Liver (tissue), 9 donors: ENCODE data around the gene RBM20. TPM values are rescaled to one million over a fixed set of nuclear protein-coding genes. Genes with fewer than 3 reads are reported as not detected.

Experiments
- DNase-seq: peaks from one replicate; pipeline ENCODE4 v3.0.0-alpha.2; 2017; ENCODE audit warnings: low spot score
- H3K27ac ChIP-seq, 2 donors: one replicate each; pipeline ENCODE4 v1.7.0; 2013; ENCODE audit warnings: inconsistent platforms in 2 of 2, low read length in 2 of 2, control low read depth in 1 of 2, low read depth in 1 of 2, mild to moderate bottlenecking in 1 of 2
- H3K27me3 ChIP-seq, 4 donors: one replicate each; pipeline versions ENCODE4 v1.6.1 to v1.7.0; 2013; ENCODE audit warnings: low read length in 3 of 4, inconsistent platforms in 1 of 4, mild to moderate bottlenecking in 1 of 4, moderate library complexity in 1 of 4; ENCODE audit not compliant: control insufficient read depth in 4 of 4, insufficient read depth in 4 of 4
- H3K36me3 ChIP-seq, 4 donors: one replicate each; pipeline versions ENCODE4 v1.6.1 to v1.7.0; 2013; ENCODE audit warnings: low read length in 3 of 4, mild to moderate bottlenecking in 3 of 4, low read depth in 1 of 4, moderate library complexity in 1 of 4; ENCODE audit not compliant: control insufficient read depth in 4 of 4, insufficient read depth in 3 of 4
- H3K4me1 ChIP-seq, 4 donors: one replicate each; pipeline versions ENCODE4 v1.6.1 to v1.7.0; 2013; ENCODE audit warnings: low read length in 3 of 4, mild to moderate bottlenecking in 3 of 4, moderate library complexity in 1 of 4; ENCODE audit not compliant: control insufficient read depth in 4 of 4, insufficient read depth in 4 of 4
- H3K4me3 ChIP-seq, 3 donors: one replicate each; pipeline versions ENCODE4 v1.6.1 to v1.7.0; 2013; ENCODE audit warnings: low read length in 3 of 3, control low read depth in 1 of 3, low read depth in 1 of 3, mild to moderate bottlenecking in 1 of 3
- H3K9ac ChIP-seq, 2 donors: one replicate each; pipeline ENCODE4 v1.7.0; 2013; ENCODE audit warnings: low read length in 2 of 2, mild to moderate bottlenecking in 2 of 2, moderate library complexity in 2 of 2, control low read depth in 1 of 2, low read depth in 1 of 2
- H3K9me3 ChIP-seq, 4 donors: one replicate each; pipeline versions ENCODE4 v1.6.1 to v1.7.0; 2013; ENCODE audit warnings: low read length in 3 of 4; ENCODE audit not compliant: control insufficient read depth in 4 of 4
- ATF3 ChIP-seq: IDR thresholded peaks from 2 replicates; pipeline ENCODE4 v1.6.1; 2016; ENCODE audit warnings: antibody characterized with exemption
- CTCF ChIP-seq: fragments of 150-350 bp; IDR thresholded peaks from 2 replicates; pipeline ENCODE4 v1.5.1; 2017; ENCODE audit warnings: improper control_type of control experiment, low read depth, low read length; ENCODE audit not compliant: missing input control
- EGR1 ChIP-seq, 2 donors: IDR thresholded peaks; 2 replicates each; pipeline ENCODE4 v1.6.1; 2016 to 2018; ENCODE audit warnings: antibody characterized with exemption in 2 of 2, low read depth in 2 of 2
- FOXA1 ChIP-seq: IDR thresholded peaks from 2 replicates; pipeline ENCODE4 v1.6.1; 2016; ENCODE audit warnings: antibody characterized with exemption
- FOXA2 ChIP-seq: IDR thresholded peaks from 2 replicates; pipeline ENCODE4 v1.6.1; 2016; ENCODE audit warnings: antibody characterized with exemption
- GABPA ChIP-seq, 2 donors: IDR thresholded peaks in 1 of 2; conservative IDR thresholded peaks in 1 of 2; 2 replicates each; pipeline ENCODE4 v1.6.1; 2016; ENCODE audit warnings: antibody characterized with exemption in 2 of 2, mild to moderate bottlenecking in 1 of 2, moderate library complexity in 1 of 2
- HNF4A ChIP-seq, 2 donors: conservative IDR thresholded peaks; 2 replicates each; pipeline ENCODE4 v1.6.1; 2016; ENCODE audit warnings: antibody characterized with exemption in 2 of 2, mild to moderate bottlenecking in 2 of 2
- HNF4G ChIP-seq: IDR thresholded peaks from 2 replicates; pipeline ENCODE4 v1.6.1; 2016; ENCODE audit warnings: antibody characterized with exemption
- JUND ChIP-seq, 2 donors: IDR thresholded peaks; 2 replicates each; pipeline ENCODE4 v1.6.1; 2016; ENCODE audit warnings: antibody characterized with exemption in 2 of 2
- MAX ChIP-seq: IDR thresholded peaks from 2 replicates; pipeline ENCODE4 v1.6.1; 2016; ENCODE audit warnings: antibody characterized with exemption
- RAD21 ChIP-seq, 2 donors: IDR thresholded peaks; 2 replicates each; pipeline ENCODE4 v1.6.1; 2016; ENCODE audit warnings: antibody characterized with exemption in 2 of 2, mild to moderate bottlenecking in 2 of 2
- SP1 ChIP-seq: IDR thresholded peaks from 2 replicates; pipeline ENCODE4 v1.6.1; 2018; ENCODE audit warnings: antibody characterized with exemption, mild to moderate bottlenecking
- TAF1 ChIP-seq: conservative IDR thresholded peaks from 2 replicates; pipeline ENCODE4 v1.6.1; 2016; ENCODE audit warnings: antibody characterized with exemption, mild to moderate bottlenecking
- YY1 ChIP-seq: IDR thresholded peaks from 2 replicates; pipeline ENCODE4 v1.6.1; 2016; ENCODE audit warnings: antibody characterized with exemption, mild to moderate bottlenecking
- ZBTB33 ChIP-seq: IDR thresholded peaks from 2 replicates; pipeline ENCODE4 v1.6.1; 2016; ENCODE audit warnings: antibody characterized with exemption
- WGBS: extraction: QIAGEN DNeasy Blood & Tissue Kit; methylation state at CpG from one replicate; pipeline ENCODE4 v1.1.7; 2013; 5-methylcytosine and 5-hydroxymethylcytosine counted together
- polyA plus RNA-seq, 2 donors: library from polyadenylated mRNA; stranded (reverse) in 1 of 2; unstranded in 1 of 2; fragments of 200-250 nt in 1 of 2; fragments of >200 nt in 1 of 2; fragmentation: Nextera tagmentation in 1 of 2; extraction: Ambion mirVana in 1 of 2; gene quantifications; one replicate each; pipeline versions ENCODE4 v1.2.1 to v1.2.3, GENCODE V29; 2013 to 2015
- total RNA-seq, 2 donors: library from RNA; depleted of rRNA; stranded (reverse); fragments of >200 nt; gene quantifications; one replicate each; pipeline ENCODE4 v1.2.3, GENCODE V29; 2014
- donor health status: healthy.
- donor health status: healthy.
- donor health status: healthy.
- donor health status: healthy.
- donor health status: healthy.

RBM20 gene
- total and polyA plus RNA-seq, 4 donors, result 0.03 to 0.08 (median 0.05) TPM; not detected in 1

GRCh38 chr10:110601581-110601980 is 42.6 kb upstream of the RBM20 start:
- Histone ChIP-seq H3K27me3 (no peaks in the 10 kb centered on the region), H3K9ac (no peak overlapping the region), H3K27ac (no peak overlapping the region), H3K4me1 (no peaks in the 10 kb centered on the region), H3K9me3 (no peaks in the 10 kb centered on the region), H3K4me3 (no peak overlapping the region), H3K36me3 (peaks cover 1 to 52% (median 31%) of the 10 kb centered on the region in 4 donors)
- DNase-seq, result no peak
- no peak for TF ChIP-seq MAX
- TF ChIP-seq CTCF, result no peak
- TF ChIP-seq HNF4A (conservative IDR thresholded peaks at IDR 0.05), result no peak
- TF ChIP-seq YY1, result no peak
- no peak for TF ChIP-seq RAD21 (IDR thresholded peaks at IDR 0.05)
- TF ChIP-seq ATF3, result no peak
- TF ChIP-seq GABPA (IDR thresholded peaks at IDR 0.05 in 1 of 2, conservative IDR thresholded peaks at IDR 0.05 in 1 of 2), result no peak
- TF ChIP-seq SP1, result no peak
- no peak for TF ChIP-seq HNF4G
- TF ChIP-seq TAF1, result no peak
- TF ChIP-seq JUND (IDR thresholded peaks at IDR 0.05), result no peak
- TF ChIP-seq EGR1 (IDR thresholded peaks at IDR 0.05; ENCODE audit: low read depth in 2 of 2), result no peak
- TF ChIP-seq FOXA1, result no peak
- WGBS, result 95% methylated on average over 4 of the region's 4 CpGs

DNA sequence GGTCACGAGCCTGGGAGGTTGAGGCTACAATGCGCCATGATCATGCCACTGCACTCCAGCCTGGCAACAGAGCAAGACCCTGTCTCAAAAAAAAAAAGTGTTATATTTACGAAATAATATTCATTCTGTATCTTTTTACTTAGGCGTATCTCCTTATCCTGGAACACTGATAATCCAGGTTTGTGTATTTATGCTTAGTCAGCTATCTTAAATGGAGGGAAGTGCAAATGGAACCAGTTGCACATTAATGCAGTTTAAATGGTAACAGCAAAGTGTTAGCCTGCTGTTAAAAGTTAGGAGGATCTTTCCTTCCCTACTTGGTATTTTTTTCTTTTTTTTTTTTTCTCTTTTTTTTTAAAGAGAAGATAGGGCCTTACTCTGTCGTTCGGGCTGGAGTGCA is 36.0 kb upstream of the RBM20 start:
- Histone ChIP-seq H3K27ac (no peak overlapping the region), H3K4me1 (no peaks in the 10 kb centered on the region), H3K9ac (no peak overlapping the region), H3K36me3 (peaks cover 1 to 23% (median 7%) of the 10 kb centered on the region in 4 donors), H3K4me3 (no peak overlapping the region), H3K9me3 (no peaks in the 10 kb centered on the region), H3K27me3 (no peaks in the 10 kb centered on the region)
- whole genome bisulfite sequencing, result 75% methylated on average over 6 of the region's 6 CpGs
- DNase-seq, result no peak
- TF ChIP-seq CTCF (no peak), JUND (IDR thresholded peaks at IDR 0.05) (no peak)

DNA sequence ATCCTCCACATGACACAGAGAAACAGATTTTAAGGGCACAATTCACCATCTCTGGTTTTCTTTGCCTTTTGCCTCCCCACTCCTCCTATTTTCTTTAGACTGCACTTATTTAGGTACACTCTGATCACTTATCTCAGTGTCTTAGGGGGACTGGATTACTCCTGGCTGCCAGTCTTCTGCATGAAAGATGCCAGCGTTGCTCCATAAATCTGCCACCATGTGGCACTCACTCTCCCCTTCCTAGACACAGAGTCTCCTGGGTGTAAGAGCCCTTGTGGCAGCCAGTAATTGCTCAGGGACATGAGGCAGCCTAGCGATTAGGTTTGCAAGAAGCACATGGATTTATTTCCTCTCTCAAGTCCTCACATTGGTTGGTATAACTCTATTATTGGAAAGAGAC is 34.5 kb upstream of the RBM20 start:
- Histone ChIP-seq H3K4me1 (no peaks in the 10 kb centered on the region), H3K36me3 (peaks cover under 1 to 12% (median 2%) of the 10 kb centered on the region in 4 donors), H3K27me3 (no peaks in the 10 kb centered on the region), H3K4me3 (no peak overlapping the region), H3K27ac (no peak overlapping the region), H3K9ac (no peak overlapping the region), H3K9me3 (no peaks in the 10 kb centered on the region)
- 44% methylated on average over 2 of the region's 2 CpGs for WGBS
- no peak for DNase-seq
- TF ChIP-seq ZBTB33, result no peak
- no peak for TF ChIP-seq HNF4A (conservative IDR thresholded peaks at IDR 0.05)
- no peak for TF ChIP-seq GABPA (IDR thresholded peaks at IDR 0.05 in 1 of 2, conservative IDR thresholded peaks at IDR 0.05 in 1 of 2)
- no peak for TF ChIP-seq FOXA2
- no peak for TF ChIP-seq RAD21 (IDR thresholded peaks at IDR 0.05)
- TF ChIP-seq MAX, result no peak
- TF ChIP-seq HNF4G, result no peak
- TF ChIP-seq CTCF, result no peak
